Umbilical cord (tissue), 2 donors: ENCODE data around the gene DISP2. TPM values are rescaled to one million over a fixed set of nuclear protein-coding genes. Genes with fewer than 3 reads are reported as not detected.

Source experiments
- DNase-seq: peaks from one replicate; pipeline ENCODE4 v3.0.0-alpha.2; 2015; ENCODE audit warnings: low spot score
- total RNA-seq: library from RNA; depleted of rRNA; stranded (reverse); fragments of >200 nt; gene quantifications from one replicate; pipeline ENCODE4 v1.2.3, GENCODE V29; 2014; ENCODE audit warnings: low replicate concordance; ENCODE audit not compliant: insufficient read depth

The DISP2 gene
- total RNA-seq, 1 donor from 2014 or later, result 1.2 TPM

DNA sequence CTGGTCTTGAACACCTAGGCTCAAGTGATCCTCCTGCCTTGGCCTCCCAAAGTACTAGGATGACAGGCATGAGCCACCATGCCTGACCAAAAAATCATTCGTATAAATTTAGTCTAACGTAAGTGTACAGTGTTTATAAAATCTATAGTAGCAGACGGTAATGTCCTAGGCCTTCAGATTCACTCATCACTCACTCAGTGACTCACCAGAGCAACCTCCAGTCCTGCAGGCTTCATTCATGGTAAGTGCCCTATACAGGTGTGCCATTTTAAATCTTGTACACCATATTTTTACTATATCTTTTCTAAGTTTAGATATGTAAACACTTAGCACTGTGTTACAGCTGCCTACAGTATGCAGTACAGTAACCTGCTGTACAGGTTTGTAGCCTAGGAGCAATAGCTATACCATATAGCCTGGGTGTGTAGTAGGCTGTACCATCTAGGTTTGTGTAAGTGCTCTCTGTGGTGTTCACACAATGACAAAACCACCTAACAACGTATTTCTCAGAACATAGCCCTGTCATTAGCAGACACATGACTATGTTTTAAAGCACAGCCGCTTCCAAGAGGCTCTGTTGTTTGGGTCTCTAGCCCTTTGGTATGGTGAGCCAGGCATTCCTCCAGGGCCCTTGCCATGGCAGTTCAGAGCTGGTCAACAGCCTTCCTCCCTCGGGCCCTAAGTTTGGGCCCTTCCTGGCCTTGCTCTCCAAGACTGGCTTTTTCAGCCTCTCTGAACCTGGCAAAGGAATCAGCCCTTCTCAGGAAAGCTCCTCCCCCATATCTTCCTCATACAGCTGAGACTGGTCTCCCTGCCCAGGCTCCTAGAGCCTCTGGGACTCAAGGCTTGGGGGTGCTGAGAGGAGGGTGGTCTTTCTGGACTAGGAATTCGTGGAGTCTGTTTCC, 15.4 kb upstream of the DISP2 start:
- no peak for DNase-seq

DNA sequence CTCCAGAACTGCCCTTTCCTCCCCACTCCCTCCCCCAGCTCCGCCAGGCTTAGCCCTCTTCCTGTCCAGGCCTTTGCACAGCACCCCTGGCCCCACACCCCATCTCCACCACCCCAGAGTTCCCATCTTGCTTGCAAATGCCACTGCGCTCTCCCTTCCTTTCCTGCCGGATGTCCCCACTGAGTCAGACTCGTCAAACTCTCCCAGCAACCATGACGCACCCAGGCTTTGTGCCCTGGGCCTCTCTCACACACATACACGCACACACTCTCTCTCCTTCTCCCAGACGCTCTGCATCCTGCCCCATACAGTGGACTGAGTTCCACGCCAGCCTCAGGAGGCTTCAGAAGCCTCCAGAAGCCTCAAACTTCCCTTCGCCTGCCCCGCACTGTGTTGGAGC, 14.5 kb upstream of the DISP2 start:
- DNase-seq, result peak; percentile 95

DNA sequence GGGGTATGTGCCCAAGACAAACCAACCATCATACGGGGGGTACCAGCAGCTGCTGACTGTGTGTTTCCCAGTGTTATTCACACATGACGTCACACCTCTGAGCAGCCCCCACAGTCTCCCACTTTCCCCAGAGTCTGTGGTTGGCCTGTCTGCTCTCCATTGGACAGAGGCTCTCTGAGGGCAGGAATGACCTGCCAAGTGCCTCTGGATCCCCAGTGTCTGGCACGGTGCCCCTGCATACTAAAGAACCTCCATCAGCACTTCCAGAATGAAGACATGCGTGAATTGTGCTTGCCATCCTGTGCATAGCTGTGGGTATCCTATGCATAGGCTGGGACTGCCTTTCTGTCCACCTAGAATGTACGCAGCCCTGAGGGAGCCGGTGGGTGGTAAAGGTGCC, 13.8 kb upstream of the DISP2 start:
- no peak for DNase-seq

DNA sequence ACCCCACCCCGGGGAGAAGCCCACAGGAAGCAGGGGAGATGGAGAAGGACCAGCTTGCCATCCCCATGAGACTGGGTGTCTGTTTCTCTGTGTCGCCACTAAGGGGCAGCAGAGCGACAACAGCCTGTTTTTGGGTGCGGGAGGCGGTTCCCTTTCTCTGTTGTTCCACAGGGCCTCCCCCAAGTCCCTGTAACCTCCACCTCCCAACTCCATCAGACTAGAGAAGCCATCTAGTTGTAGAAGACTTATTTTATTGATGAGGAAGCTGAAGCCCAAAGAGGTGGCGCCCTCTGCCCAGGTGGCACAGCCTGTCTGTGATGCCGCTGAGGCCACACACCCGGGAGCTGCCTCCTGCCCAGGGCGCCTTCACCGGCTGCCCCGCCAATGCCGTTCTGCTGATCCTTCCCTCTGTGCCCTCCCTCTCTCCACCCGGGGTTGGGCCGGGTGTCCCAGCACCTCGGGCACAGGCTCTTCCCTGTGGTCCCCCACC, 13.3 kb upstream of the DISP2 start:
- DNase-seq, result peak; percentile 72

DNA sequence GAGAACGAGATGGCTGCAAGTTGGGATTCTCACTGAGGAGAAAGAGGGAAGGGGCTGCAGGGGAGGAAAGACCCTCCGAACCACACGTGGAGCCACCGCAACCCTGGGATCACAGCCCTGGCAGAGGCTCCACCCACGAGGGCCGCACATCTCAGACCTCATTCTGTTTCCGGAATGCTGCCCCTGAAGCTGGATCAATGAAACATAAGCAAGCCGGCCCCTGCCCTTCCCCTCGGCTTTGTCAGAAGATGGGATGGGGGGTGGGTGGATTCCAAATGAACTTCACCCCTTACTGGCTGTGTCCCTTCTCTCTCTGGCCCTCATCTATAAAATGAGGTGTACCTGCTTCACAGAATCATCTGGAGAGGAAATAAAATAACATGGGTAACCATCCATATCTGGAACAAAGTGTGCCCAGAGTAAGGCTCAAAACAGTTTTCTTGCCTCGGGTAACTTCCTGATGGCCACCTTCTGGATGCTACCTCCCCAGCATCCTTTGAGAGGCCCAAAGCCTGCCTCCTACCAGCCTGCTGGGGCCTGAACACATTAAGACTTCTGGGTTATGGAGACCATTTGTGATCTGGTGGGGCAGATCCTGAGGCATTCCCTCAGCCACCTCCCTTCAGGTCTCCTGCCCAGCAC, 12.7 kb upstream of the DISP2 start:
- DNase-seq, result no peak

DNA sequence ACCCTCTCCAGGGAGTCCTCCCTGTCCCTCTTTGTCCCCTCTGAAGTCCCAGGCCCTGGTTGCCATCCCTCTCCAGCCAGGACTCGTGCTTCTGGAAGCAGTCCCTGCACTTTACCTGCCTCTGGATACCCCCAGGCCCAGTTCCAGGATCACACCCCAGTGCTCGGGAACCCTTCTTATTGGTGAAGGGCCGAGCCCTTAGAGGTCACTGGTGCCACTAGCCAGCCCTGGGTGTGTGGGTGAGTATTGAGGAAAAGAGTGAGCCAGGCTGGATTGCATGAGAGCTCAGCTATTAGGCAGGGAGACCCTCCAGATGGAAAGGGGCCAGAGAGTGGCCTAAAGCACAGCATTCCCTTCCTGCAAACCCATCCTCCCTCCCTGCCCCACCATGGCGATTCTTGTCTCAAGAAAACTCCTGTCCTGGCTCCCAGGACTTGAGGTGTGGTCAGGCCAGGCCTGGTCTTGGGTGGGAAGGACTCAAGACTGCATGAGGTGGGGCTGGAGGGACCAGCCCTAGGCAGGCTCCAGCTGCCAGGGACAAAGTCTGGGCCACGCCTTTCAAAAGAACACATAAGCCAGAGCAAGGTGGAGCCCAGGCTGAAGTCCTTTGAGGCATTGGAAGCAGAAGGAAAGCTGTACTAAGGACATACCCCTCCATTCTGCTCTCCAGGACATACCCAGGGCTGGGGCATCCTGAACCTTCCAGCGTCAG, 12.0 kb upstream of the DISP2 start:
- peak; percentile 61 for DNase-seq

DNA sequence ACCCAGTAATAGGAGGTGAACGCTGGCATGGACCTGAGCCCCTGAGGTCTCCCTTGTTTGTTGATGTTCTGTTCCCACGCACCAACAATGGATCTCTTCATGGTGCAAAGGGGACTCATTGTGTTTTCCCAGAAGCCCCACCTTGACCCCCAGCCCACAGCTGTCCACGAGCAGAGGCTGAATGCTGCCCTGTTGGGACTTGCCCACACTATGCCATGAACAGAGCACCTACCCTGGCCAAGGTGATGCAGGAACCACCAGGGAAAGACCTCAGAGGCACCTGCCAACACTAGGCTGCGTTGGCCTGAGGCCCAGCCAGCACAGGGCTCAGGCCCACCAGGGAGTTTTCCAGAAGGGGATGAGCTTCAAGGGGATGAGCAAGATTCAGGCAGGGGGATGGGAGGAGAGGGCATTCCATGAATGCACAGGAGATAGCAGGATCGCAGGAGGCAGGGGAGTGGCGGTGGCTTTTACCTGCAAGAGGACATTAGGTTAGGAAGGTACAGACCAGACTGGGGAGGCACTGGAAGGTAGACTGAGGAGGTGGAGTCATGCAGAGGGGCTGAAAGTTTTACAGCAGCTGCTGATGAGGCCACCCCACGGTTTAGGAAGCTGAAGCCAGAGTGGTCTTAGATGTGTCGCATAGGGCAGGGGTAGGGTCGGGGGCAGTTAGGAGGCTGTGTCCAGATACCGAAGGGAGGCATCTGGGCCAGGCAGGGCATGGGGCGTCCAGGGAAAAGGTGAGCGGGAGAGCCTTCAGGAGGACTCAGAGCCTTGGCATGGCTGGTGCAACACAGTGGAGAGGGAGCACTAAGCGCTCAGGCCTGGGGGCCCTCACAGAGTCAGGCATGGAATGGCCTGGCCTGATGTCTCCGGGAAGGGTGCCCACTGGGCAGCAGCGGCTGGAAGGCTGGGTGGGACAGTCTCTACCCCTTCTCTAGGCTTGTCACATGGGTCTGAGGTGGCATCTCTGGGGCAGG, 11.2 kb upstream of the DISP2 start:
- no peak for DNase-seq

DNA sequence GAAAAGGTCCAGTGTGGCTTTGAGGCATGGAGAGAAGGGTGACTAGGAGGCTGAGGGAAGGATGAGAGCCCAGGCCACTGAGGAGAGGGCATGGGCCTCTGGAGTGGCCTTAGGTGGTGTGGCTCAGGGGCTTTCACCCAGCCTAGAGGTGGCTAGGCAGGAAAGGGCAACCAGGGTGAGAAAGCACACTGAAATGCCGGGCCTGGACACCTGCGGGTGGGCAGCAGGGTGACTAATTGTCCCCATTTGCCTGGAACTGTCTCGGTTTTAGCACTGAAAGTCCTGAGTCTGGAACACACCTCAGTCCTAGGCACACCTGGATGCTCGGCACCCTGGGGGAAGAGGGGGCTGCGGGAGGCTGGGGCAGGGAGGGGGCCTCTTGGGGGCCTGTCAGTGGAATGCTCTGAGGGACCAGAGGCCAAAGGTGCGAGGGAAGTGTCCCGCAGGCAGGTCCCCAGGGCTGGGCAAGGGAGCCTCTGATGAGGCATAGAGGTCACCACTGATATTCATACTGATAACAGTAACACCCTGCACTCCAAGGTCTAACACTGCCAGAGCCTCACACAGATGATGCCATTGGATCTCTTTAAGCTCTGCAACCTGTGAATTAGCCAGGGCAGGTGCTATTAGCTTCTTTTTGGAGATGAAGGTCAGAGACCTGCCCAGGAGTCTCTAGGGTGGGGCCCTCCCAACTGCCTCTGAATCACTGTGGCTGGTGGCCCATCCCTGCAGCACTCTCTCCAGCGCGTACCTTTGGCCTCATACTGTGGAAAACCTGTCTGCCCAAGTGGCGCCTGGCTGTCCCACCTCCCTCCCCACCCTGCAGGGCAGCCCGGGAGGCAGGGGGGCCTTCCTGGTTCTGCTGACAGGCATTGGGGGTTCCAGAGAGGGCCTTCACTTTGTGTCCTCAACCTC, 10.2 kb upstream of the DISP2 start:
- no peak for DNase-seq

DNA sequence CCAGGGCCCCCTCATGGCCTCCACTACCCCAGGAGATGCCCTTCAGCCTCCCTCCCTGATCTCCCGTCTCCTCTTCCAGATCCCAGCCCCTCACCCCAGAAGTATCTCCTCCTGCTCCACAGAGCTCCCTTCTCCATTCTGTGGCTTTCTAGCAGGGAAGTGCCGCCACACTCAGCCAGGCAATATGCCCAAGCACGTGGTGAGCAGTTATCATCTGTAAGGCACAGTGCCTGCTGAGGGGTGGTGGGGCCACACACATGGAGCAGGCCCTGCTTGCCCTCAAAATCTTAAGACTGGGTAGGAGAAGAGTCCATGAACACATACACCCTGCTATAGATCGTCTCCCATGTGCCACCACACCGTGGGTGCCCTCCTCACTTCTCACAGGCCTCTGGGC, 9.5 kb upstream of the DISP2 start:
- DNase-seq, result no peak

DNA sequence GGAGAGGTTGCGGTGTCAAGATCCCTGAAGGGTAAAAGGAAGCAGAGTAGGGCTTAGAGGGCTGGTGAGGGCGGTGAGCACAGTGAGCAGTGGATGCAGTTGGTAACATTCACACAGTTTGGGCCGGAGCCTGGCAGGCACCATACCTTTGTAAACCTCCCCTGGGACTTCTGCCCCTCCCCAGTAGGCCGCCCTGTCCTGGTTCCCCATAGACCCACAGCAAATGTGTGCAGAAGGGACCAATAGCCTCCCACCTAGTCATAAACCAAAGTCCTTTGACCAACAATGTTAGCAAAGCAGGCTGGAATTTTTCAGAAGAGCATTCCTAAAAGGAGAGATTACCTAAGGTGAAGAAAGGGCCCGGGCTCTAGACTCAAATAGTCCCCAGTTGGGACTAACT, 8.9 kb upstream of the DISP2 start:
- DNase-seq, result no peak

DNA sequence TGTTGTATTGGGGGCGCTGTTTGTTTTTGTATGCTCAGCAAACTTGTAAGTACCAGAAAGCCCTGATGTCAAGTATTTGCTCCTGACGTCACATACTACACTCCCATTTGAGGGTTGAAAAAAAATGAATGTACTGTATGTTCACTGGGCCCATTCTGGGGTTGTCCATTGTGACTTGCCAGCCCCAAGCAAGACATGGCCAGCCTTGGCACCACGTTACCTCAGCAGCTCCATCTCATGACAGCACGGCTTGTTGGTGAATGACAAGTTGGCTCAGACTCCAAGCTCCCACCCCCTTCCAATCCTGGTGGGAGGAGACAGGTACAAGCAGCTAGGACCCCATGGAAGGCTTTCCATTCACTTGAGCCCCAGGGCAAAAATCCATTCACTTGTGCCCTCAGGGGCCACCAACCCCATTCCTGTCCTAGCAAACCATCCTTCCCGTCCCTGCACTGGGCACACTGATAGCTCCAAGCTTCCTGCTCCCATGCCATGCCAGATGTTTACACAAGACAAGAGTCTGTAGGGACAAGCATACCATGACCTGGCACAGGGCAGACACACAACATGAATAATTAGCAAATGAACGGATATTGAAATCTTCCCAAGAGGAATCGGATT, 5.6 kb upstream of the DISP2 start:
- DNase-seq, result no peak

DNA sequence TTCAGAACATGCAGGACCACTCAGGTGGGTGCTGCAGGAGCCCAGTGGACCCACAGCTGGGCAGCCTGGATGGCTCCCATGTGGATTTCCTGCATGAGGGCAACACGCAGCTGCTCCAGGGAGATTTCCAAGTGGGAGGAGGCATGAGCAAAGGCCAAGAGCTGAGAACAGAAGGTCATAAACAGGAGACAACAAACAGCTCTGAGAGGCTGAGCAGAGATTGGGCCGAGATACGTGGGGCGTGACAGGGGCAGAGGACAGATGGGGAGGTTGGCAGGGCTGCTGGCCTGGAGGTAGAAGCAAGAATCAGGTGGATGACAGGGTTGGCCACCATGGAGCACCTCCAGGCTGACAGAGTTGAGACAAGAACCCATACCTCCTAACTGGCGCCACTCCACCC, 4.3 kb upstream of the DISP2 start:
- no peak for DNase-seq

DNA sequence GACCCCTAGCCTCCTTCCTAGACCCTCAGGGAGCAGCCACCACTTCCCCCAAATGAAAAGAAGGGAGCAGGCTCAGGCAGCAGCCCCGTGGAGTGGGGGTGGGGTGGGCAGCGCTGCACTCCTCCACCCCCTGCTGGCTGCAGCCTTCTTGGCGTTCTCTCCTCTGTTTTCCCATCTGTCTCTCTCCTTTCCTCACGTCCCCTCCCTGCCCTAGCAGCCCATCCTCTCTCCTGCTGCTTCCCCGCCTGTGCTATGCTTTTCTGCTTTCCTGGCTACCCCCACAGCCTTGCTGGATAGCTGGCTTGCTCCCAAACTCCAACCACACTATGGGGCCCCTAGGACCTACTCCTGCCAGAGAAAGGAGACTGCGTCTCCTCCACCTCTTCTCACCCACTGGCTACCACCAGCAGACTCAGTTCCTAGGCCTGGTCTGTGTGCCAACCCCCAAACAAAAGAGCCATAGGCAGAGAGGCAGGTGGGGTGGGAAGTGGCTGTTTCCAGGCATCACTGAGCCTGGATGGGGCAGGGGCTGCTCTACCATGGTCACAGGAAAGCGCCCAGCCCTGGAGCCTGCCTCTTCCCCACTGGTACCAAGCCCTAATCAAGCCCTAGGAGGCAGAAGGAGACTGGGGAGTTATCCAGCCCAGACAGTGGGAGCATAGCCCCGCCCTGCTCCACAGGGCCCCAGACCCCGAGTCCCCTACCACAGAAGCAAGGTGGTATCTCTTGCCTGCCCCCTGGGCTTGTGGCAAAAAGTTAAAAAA, 3.4 kb upstream of the DISP2 start:
- DNase-seq, result peak; percentile 62

DNA sequence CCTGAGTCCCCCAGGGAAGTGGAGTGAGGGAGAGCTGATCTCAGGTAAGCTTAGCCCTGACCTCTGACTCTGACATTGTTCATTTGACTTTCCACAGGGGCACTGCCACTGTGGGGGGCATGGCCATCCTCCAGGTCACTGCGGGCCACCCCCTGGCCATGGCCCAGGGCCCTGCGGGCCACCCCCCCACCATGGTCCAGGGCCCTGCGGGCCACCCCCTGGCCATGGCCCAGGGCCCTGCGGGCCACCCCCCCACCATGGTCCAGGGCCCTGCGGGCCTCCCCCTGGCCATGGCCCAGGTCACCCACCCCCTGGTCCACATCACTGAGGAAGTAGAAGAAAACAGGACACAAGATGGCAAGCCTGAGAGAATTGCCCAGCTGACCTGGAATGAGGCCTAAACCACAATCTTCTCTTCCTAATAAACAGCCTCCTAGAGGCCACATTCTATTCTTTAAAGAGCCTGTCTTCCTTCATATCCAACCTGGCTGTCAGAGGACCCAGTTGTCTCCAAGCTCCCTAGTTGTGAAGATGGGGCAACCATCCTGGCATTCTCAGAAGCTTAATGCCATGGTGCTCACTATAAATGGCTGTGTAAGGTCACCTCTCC, 1.9 kb upstream of the DISP2 start:
- no peak for DNase-seq

DNA sequence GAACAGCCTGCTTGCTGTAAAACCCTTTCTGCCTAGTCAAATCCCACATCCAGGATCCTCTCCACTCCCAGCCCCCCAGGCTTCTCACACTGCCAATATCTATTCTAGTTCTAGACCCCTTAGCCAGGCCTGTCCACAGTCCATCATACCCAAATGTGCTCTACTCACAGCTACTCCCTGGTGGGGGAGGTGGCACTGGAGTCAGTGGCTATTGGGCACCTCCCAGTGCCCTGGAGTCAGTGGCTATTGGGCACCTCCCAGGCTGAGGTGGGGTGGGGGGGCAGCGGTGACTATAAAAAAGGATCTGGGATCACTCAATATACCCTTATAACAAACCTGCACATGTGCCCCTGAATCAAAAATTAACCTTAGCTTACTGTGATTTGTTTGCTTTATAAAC, 773 bp upstream of the DISP2 start:
- DNase-seq, result no peak

DNA sequence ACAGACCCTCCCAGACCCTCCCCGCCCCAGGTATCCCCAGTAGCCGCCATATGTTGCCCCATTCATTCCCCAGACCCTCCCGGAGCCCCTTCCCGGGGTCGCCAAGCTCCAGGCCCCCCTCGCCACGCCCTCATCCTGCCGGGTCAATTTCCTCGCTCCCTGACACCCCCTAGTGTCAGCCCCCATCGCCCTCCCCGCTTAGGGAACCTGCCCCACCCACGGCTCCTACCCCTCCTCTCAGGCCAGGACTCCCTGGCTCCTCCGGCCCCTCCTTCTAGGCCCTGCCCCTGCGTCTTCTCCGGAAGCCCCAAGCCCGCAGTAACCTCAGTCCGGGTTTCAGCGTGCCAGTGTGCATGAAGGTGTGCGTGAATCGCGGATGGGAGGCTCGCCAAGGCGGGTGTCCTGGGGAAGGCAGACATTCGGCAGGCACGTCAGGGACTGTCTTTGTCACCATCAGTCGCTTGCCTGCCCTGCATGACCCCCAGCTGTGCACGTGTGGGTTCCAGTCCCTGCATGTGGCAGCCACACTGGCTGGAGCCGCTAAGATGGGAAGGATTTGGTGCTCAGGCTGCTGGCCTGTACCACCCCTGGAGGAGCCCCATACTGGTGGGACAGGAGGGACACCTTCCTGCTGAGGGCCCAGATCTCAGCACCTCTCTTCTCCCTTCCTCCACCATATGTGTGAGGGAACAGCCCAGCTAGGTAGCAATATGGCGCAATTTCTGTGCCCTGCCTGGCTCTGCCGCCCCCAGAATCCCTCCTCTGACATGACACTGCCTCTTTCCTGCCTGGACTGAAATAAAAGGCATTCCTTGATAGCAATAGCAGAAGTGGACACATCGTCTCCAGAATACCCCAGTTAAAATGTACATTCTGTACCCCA, 693 bp downstream of the DISP2 start:
- no peak for DNase-seq

DNA sequence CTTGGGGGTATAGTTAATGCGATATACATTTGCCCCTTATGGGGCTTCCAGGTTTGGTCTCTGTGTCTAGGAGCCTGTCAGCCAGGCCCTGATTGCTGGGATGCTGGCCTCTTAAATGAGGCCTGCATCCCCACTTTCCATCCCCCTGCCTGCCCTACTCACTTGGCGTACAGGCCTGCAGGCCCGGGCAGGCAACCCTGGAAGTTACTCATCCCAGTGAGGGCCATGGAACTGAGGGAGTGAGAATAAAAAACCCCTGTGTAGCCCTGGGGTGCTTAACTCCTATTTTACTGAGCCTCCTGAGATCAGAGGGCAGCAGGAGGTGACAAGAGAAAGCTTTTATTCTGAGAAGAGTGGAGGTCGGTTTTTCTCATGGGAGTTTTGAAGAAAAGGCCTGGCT, 2.0 kb downstream of the DISP2 start:
- no peak for DNase-seq
